Measurements from ENCODE around the gene SCARF1. TPM values are rescaled to one million over a fixed set of nuclear protein-coding genes. Genes with fewer than 3 reads are reported as not detected.

SCARF1 gene
- total RNA-seq, 1 experiment from 2014 or later = 0.14 TPM

GRCh38 chr17:1630662-1631061, 14.9 kb downstream of the SCARF1 start:
- intact Hi-C loops (cut with micrococcal nuclease; ENCODE audit: unreplicated experiment) = loop anchor here (1.0 kb wide), 1 partner anchor 68 kb away; the partner anchor contains the start of gene PITPNA
- Histone ChIP-seq H3K36me3 (ENCODE audit: control insufficient read depth, insufficient read depth, low read length) (no peaks in the 10 kb centered on the region), H3K27me3 (replicated peaks; ENCODE audit: control insufficient read depth, insufficient read depth, low read length) (no peaks in the 10 kb centered on the region), H3K4me3 (ENCODE audit: low read depth, low read length) (no peak overlapping the region), H3K4me1 (peaks cover 23% of the 10 kb centered on the region), H3K9me3 (no peaks in the 10 kb centered on the region)
- peaks cover 2% of the 10 kb centered on the region for H3K27me3 Mint-ChIP-seq (ENCODE audit: insufficient read depth, unreplicated experiment)
- ChIA-PET CTCF (interaction anchor here (0.6 to 3.5 kb wide), 33 partner anchors 8 to 371 kb away, joined by 3 to 109 read pairs (median 5); partner anchors contain the start of genes INPP5K, PITPNA and RILP), POLR2A (interaction anchor here (0.6 to 1.0 kb wide), 3 partner anchors 41 to 146 kb away, joined by 4 to 9 read pairs (median 5); partner anchors contain the start of gene PITPNA)
- H3K36me3 Mint-ChIP-seq (ENCODE audit: insufficient read depth, unreplicated experiment) = peaks cover 20% of the 10 kb centered on the region
- H3K27ac Mint-ChIP-seq (ENCODE audit: unreplicated experiment) = peak overlapping the region; percentile 39
- no TSS peak for BruUV-seq (replicated peaks)
- peak overlapping the region; percentile 95 for H3K4me3 Mint-ChIP-seq (ENCODE audit: unreplicated experiment)
- TF ChIP-seq, protein P1, sequence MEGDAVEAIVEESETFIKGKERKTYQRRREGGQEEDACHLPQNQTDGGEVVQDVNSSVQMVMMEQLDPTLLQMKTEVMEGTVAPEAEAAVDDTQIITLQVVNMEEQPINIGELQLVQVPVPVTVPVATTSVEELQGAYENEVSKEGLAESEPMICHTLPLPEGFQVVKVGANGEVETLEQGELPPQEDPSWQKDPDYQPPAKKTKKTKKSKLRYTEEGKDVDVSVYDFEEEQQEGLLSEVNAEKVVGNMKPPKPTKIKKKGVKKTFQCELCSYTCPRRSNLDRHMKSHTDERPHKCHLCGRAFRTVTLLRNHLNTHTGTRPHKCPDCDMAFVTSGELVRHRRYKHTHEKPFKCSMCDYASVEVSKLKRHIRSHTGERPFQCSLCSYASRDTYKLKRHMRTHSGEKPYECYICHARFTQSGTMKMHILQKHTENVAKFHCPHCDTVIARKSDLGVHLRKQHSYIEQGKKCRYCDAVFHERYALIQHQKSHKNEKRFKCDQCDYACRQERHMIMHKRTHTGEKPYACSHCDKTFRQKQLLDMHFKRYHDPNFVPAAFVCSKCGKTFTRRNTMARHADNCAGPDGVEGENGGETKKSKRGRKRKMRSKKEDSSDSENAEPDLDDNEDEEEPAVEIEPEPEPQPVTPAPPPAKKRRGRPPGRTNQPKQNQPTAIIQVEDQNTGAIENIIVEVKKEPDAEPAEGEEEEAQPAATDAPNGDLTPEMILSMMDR (IDR thresholded peaks at IDR 0.05; ENCODE audit: insufficient read depth in 1 of 2, low read depth in 1 of 2, low read length in 1 of 2, severe bottlenecking in 1 of 2, unreplicated experiment in 1 of 2) = no peak
- H3K4me1 Mint-ChIP-seq (ENCODE audit: low read depth, unreplicated experiment) = peaks cover 22% of the 10 kb centered on the region
- no peak for DNase-seq
- H3K9me3 Mint-ChIP-seq (ENCODE audit: unreplicated experiment) = no peaks in the 10 kb centered on the region

GRCh38 chr17:1629504-1630310, 15.8 kb downstream of the SCARF1 start:
- no TSS peak for BruUV-seq (replicated peaks)
- CTCF ChIA-PET = interaction anchor here (0.6 to 3.5 kb wide), 37 partner anchors 9 to 370 kb away, joined by 3 to 109 read pairs (median 4); partner anchors contain the start of genes INPP5K, PITPNA, RILP and SERPINF1
- H3K36me3 Mint-ChIP-seq (ENCODE audit: insufficient read depth, unreplicated experiment) = peaks cover 23% of the 10 kb centered on the region
- H3K4me3 Mint-ChIP-seq (ENCODE audit: unreplicated experiment) = peak overlapping the region; percentile 95
- H3K4me1 Mint-ChIP-seq (ENCODE audit: low read depth, unreplicated experiment) = peaks cover 23% of the 10 kb centered on the region
- intact Hi-C loops (cut with micrococcal nuclease; ENCODE audit: unreplicated experiment) = loop anchor here (1.0 to 10.0 kb wide), 4 partner anchors 55 to 175 kb away; partner anchors contain the start of genes CRK, INPP5K and PITPNA
- H3K27ac Mint-ChIP-seq (ENCODE audit: unreplicated experiment) = peak overlapping the region; percentile 39
- TF ChIP-seq, protein P1 (IDR thresholded peaks at IDR 0.05; ENCODE audit: insufficient read depth in 1 of 2, low read depth in 1 of 2, low read length in 1 of 2, severe bottlenecking in 1 of 2, unreplicated experiment in 1 of 2) = peak; percentile 89 to 90
- H3K4me3 ChIP-seq (ENCODE audit: low read depth, low read length) = peak overlapping the region; percentile 90
- H3K36me3 ChIP-seq (ENCODE audit: control insufficient read depth, insufficient read depth, low read length) = no peaks in the 10 kb centered on the region
- H3K27me3 ChIP-seq (replicated peaks; ENCODE audit: control insufficient read depth, insufficient read depth, low read length) = no peaks in the 10 kb centered on the region
- H3K27me3 Mint-ChIP-seq (ENCODE audit: insufficient read depth, unreplicated experiment) = peaks cover 2% of the 10 kb centered on the region
- H3K4me1 ChIP-seq = peaks cover 31% of the 10 kb centered on the region
- POLR2A ChIA-PET = interaction anchor here (0.6 to 1.0 kb wide), 3 partner anchors 40 to 145 kb away, joined by 4 to 6 read pairs (median 5); partner anchors contain the start of gene PITPNA
- DNase-seq = peak; percentile 86 to 91
- no peaks in the 10 kb centered on the region for H3K9me3 Mint-ChIP-seq (ENCODE audit: unreplicated experiment)
- no peaks in the 10 kb centered on the region for H3K9me3 ChIP-seq

- Histone ChIP-seq H3K27me3 (replicated peaks; ENCODE audit: control insufficient read depth, insufficient read depth, low read length) (no peaks in the 10 kb centered on the region), H3K4me3 (ENCODE audit: low read depth, low read length) (peak overlapping the region; percentile 90), H3K36me3 (ENCODE audit: control insufficient read depth, insufficient read depth, low read length) (no peaks in the 10 kb centered on the region), H3K4me1 (peaks cover 31% of the 10 kb centered on the region), H3K9me3 (no peaks in the 10 kb centered on the region)
- POLR2A ChIA-PET = interaction anchor here (0.5 to 1.6 kb wide), 7 partner anchors 24 to 144 kb away, joined by 3 to 6 read pairs (median 3); partner anchors contain the start of genes INPP5K and PITPNA
- peaks cover 2% of the 10 kb centered on the region for H3K27me3 Mint-ChIP-seq (ENCODE audit: insufficient read depth, unreplicated experiment)
- peak overlapping the region; percentile 95 for H3K4me3 Mint-ChIP-seq (ENCODE audit: unreplicated experiment)
- no TSS peak for BruUV-seq (replicated peaks)
- H3K36me3 Mint-ChIP-seq (ENCODE audit: insufficient read depth, unreplicated experiment) = peaks cover 26% of the 10 kb centered on the region
- DNase-seq = peak; percentile 97 to 99
- no peaks in the 10 kb centered on the region for H3K9me3 Mint-ChIP-seq (ENCODE audit: unreplicated experiment)
- CTCF ChIA-PET = interaction anchor here (0.5 to 3.5 kb wide), 17 partner anchors 11 to 1425 kb away, joined by 3 to 109 read pairs (median 4); partner anchors contain the start of genes INPP5K and SERPINF1
- intact Hi-C loops (cut with micrococcal nuclease; ENCODE audit: unreplicated experiment) = loop anchor here (1.0 to 10.0 kb wide), 5 partner anchors 14 to 174 kb away; partner anchors contain the start of genes CRK and INPP5K
- peak overlapping the region; percentile 95 for H3K27ac Mint-ChIP-seq (ENCODE audit: unreplicated experiment)
- TF ChIP-seq, protein P1 (IDR thresholded peaks at IDR 0.05; ENCODE audit: insufficient read depth in 1 of 2, low read depth in 1 of 2, low read length in 1 of 2, severe bottlenecking in 1 of 2, unreplicated experiment in 1 of 2) = peak in 1 of 2 experiments; percentile 38
- H3K4me1 Mint-ChIP-seq (ENCODE audit: low read depth, unreplicated experiment) = peaks cover 23% of the 10 kb centered on the region
These were observed 16.6 kb downstream of the SCARF1 start for GRCh38 chr17:1628856-1629503.
